ENCODE results near the gene LANCL1. TPM values are rescaled to one million over a fixed set of nuclear protein-coding genes. Genes with fewer than 3 reads are reported as not detected.

LANCL1 gene
- total RNA-seq, 1 donor from 2014 or later: 29.1 TPM

GRCh38 chr2:210480079-210480478, 3.5 kb upstream of the LANCL1 start:
- H3K4me3 ChIP-seq (ENCODE audit: low read depth, low read length): no peak overlapping the region
- no peak for DNase-seq (ENCODE audit: low read depth)
- TF ChIP-seq, protein P1, sequence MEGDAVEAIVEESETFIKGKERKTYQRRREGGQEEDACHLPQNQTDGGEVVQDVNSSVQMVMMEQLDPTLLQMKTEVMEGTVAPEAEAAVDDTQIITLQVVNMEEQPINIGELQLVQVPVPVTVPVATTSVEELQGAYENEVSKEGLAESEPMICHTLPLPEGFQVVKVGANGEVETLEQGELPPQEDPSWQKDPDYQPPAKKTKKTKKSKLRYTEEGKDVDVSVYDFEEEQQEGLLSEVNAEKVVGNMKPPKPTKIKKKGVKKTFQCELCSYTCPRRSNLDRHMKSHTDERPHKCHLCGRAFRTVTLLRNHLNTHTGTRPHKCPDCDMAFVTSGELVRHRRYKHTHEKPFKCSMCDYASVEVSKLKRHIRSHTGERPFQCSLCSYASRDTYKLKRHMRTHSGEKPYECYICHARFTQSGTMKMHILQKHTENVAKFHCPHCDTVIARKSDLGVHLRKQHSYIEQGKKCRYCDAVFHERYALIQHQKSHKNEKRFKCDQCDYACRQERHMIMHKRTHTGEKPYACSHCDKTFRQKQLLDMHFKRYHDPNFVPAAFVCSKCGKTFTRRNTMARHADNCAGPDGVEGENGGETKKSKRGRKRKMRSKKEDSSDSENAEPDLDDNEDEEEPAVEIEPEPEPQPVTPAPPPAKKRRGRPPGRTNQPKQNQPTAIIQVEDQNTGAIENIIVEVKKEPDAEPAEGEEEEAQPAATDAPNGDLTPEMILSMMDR (conservative IDR thresholded peaks at IDR 0.05; ENCODE audit: low read depth, low read length): no peak

- TF ChIP-seq, protein P1 (conservative IDR thresholded peaks at IDR 0.05; ENCODE audit: low read depth, low read length): no peak
- DNase-seq (ENCODE audit: low read depth): no peak
- no peak overlapping the region for H3K4me3 ChIP-seq (ENCODE audit: low read depth, low read length)
Measured at GRCh38 chr2:210478661-210479060, 2.1 kb upstream of the LANCL1 start.

DNA sequence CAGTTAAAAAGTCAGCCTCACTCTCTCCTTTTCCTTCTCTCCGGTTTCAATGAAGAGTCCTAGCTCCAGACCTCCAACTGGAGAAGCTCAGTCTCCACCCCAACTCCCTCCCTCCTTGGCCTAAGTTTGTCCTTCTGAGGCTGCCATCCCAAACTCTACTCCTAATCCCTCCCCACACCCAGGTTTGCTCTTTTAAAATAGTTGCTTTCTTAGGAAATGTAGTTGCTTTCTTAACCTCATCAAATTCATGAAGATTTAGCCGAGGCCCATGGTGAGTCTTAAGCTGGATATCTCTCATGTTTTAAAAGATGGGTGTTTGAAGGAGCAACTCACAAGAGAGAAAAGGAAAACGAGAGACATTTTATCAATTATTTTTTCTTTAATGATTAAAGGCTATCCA, 937 bp upstream of the LANCL1 start:
- peak overlapping the region; percentile 88 for H3K4me3 ChIP-seq (ENCODE audit: low read depth, low read length)
- DNase-seq (ENCODE audit: low read depth): no peak
- TF ChIP-seq, protein P1 (conservative IDR thresholded peaks at IDR 0.05; ENCODE audit: low read depth, low read length): no peak

GRCh38 chr2:210475706-210476105, 853 bp downstream of the LANCL1 start:
- no peak for DNase-seq (ENCODE audit: low read depth)
- H3K4me3 ChIP-seq (ENCODE audit: low read depth, low read length): peak overlapping the region; percentile 88
- TF ChIP-seq, protein P1 (conservative IDR thresholded peaks at IDR 0.05; ENCODE audit: low read depth, low read length): no peak

GRCh38 chr2:210474776-210475175, 1.8 kb downstream of the LANCL1 start:
- TF ChIP-seq, protein P1 (conservative IDR thresholded peaks at IDR 0.05; ENCODE audit: low read depth, low read length): no peak
- H3K4me3 ChIP-seq (ENCODE audit: low read depth, low read length): no peak overlapping the region
- no peak for DNase-seq (ENCODE audit: low read depth)

DNA sequence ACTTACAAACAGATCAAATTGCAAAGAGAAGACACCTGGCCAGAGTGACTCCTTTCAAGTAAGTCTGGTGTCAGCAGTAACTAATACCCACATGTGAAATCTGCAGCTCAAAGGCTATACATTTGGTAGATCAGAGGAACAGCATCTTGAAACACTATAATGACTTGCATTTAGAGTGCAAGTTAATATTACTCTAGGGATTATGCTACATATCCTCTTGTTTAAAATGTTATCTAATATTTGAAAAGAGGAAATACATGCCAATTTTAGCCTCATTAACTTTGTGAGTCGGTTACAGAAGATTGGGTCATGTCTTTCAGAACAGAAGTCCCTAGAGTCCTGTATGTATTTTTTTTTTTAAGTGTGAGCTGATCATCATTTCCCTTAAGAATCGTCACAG, 15.2 kb downstream of the LANCL1 start:
- no peak overlapping the region for H3K4me3 ChIP-seq (ENCODE audit: low read depth, low read length)
- TF ChIP-seq, protein P1 (conservative IDR thresholded peaks at IDR 0.05; ENCODE audit: low read depth, low read length): no peak
- no peak for DNase-seq (ENCODE audit: low read depth)

DNA sequence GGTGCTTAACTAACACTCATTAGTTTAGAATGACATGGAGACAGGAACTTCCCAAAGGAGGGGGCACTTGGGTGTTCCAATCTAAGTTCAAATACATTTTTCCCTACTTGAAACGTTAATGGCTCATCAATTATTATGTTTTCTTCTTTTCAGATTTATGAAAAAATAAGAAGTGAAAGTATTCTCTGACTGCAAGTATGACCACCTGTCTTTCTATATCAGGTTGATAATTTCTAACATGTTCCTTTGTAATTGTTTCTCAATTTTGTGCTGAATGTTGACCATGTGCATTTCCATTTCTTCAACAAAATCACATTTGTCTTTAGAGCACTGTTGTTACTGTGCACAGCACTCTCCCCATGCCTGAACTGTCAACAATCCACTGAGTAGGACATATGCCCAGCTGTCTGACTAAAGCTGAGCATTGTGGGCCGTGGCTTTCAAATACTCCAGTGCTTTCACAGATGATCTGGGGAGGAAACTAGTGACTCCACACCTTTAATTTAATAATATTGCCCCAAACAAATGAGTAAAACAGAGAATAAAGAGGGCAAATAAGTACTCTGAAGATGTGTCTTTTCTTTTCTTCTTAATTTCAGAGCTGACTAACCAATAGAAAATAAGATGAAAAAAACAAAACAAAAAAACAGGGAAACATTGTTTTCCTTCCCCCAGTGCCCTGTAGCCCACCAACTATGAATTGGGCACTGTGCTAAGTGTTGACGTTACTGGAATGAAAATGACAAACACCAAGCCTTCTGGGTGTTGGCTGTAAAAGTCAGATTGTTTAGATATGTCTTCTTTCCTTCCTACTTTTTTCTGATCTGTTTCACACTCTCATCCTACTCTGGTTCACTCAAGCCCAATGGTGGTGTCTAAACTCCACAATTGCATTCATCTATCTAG, 16.0 kb downstream of the LANCL1 start:
- TF ChIP-seq, protein P1 (conservative IDR thresholded peaks at IDR 0.05; ENCODE audit: low read depth, low read length): no peak
- no peak for DNase-seq (ENCODE audit: low read depth)
- H3K4me3 ChIP-seq (ENCODE audit: low read depth, low read length): no peak overlapping the region
